ENCODE results near the gene ASCC2. TPM values are rescaled to one million over a fixed set of nuclear protein-coding genes. Genes with fewer than 3 reads are reported as not detected.

ASCC2 gene
- total and polyA plus RNA-seq, 2 experiments from 2014 or later: 23.0 to 49.7 TPM

DNA sequence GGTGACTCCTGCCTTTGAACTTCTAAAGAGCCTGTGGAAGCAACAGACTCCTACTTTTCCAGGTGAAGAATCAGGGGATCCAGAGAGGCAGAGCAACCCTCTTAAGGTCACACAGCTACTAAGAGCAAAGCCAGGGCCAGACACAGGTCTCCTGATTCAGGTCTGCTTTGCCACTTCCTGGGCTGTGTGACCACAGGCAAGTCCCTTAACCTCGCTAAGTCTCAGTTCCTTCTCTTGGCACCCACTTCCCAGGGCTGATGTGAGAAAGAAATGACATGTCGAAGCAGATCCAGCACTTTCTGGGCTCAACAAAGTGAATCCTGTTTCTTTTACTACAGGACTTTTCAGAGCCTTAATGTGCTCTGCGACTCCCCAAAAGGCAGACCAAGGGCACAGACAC, 40.7 kb downstream of the ASCC2 start:
- Histone ChIP-seq H3K4me1 (ENCODE audit: low read depth) (peaks cover 11% of the 10 kb centered on the region), H3K36me3 (peaks cover 8% of the 10 kb centered on the region), H3K9me3 (ENCODE audit: low read depth) (no peaks in the 10 kb centered on the region), H3K27me3 (no peaks in the 10 kb centered on the region), H3K4me3 (no peak overlapping the region), H3K27ac (no peak overlapping the region)
- TF ChIP-seq, protein P1, sequence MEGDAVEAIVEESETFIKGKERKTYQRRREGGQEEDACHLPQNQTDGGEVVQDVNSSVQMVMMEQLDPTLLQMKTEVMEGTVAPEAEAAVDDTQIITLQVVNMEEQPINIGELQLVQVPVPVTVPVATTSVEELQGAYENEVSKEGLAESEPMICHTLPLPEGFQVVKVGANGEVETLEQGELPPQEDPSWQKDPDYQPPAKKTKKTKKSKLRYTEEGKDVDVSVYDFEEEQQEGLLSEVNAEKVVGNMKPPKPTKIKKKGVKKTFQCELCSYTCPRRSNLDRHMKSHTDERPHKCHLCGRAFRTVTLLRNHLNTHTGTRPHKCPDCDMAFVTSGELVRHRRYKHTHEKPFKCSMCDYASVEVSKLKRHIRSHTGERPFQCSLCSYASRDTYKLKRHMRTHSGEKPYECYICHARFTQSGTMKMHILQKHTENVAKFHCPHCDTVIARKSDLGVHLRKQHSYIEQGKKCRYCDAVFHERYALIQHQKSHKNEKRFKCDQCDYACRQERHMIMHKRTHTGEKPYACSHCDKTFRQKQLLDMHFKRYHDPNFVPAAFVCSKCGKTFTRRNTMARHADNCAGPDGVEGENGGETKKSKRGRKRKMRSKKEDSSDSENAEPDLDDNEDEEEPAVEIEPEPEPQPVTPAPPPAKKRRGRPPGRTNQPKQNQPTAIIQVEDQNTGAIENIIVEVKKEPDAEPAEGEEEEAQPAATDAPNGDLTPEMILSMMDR (IDR thresholded peaks at IDR 0.05; ENCODE audit: low read depth, low read length): no peak
- no peak for DNase-seq (ENCODE audit: low read depth in 1 of 2, low spot score in 1 of 2)

DNA sequence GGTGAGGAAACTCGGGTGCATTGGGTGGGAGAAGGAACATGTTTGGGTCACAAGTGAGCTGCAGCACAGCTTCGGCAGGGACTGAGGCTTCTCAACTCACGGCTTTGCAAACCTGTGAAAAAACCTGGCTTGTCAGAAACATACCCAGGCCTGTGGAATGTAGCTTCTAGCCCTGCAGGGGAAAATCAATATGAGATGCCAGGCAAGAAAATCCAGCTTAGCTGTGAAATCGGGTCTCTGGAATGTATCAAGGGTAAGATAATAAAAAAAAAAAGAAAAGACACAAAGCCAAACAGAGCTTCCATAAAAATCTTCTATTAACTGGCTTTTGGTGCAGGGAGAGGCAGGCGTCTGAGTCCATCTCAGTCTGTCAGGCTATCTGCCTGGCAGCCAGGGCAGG, 42.4 kb downstream of the ASCC2 start:
- H3K27ac ChIP-seq: no peak overlapping the region
- no peaks in the 10 kb centered on the region for H3K27me3 ChIP-seq
- peaks cover 4% of the 10 kb centered on the region for H3K36me3 ChIP-seq
- H3K4me1 ChIP-seq (ENCODE audit: low read depth): peaks cover 1% of the 10 kb centered on the region
- H3K9me3 ChIP-seq (ENCODE audit: low read depth): no peaks in the 10 kb centered on the region
- TF ChIP-seq, protein P1 (IDR thresholded peaks at IDR 0.05; ENCODE audit: low read depth, low read length): no peak
- DNase-seq (ENCODE audit: low read depth in 1 of 2, low spot score in 1 of 2): no peak
- H3K4me3 ChIP-seq: no peak overlapping the region

DNA sequence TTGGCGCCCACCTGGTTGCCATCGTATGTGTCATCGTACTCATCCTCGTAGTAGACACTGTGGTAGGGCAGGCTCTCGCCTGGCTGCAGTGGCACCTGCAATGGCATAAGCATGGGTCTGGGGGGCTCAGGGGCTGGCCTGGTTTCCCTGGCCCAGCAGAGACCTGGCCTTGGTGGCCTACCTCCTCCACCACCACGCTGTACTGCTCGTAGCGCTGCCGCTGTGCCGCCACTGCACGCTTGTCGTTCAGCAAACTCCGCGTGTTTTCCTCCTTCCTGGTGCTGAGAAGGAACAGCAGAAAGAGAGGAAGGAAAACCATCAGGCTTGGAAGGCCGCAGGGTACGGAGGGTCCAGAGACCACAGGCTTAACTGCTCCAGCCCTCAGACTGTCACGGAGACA, 44.7 kb downstream of the ASCC2 start:
- peaks cover 7% of the 10 kb centered on the region for H3K36me3 ChIP-seq
- TF ChIP-seq, protein P1 (IDR thresholded peaks at IDR 0.05; ENCODE audit: low read depth, low read length): no peak
- DNase-seq (ENCODE audit: low read depth in 1 of 2, low spot score in 1 of 2): no peak
- H3K27ac ChIP-seq: no peak overlapping the region
- no peaks in the 10 kb centered on the region for H3K9me3 ChIP-seq (ENCODE audit: low read depth)
- H3K4me1 ChIP-seq (ENCODE audit: low read depth): no peaks in the 10 kb centered on the region
- no peaks in the 10 kb centered on the region for H3K27me3 ChIP-seq
- H3K4me3 ChIP-seq: no peak overlapping the region

DNA sequence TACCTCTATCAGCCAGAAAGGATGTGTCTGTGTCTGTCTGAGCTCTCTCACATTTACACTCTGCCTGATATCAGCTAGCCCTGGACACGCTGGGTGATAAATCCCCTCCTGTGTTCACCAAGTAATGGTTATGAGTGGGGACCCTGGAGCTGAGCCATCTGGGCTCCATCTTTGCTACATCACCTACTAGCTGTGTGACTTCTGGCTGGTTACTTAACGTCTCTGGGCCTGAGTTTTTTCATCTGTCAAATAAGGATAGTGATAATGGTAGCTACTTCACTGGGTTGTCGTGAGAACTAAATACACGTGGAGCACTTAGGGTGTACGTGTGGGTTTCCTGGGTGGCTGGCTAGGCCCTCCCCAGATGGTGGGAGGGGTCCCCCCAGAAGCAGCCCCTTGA, 48.0 kb downstream of the ASCC2 start:
- TF ChIP-seq, protein P1 (IDR thresholded peaks at IDR 0.05; ENCODE audit: low read depth, low read length): no peak
- Histone ChIP-seq H3K4me3 (no peak overlapping the region), H3K36me3 (peaks cover 7% of the 10 kb centered on the region), H3K27me3 (no peaks in the 10 kb centered on the region), H3K4me1 (ENCODE audit: low read depth) (no peaks in the 10 kb centered on the region), H3K9me3 (ENCODE audit: low read depth) (no peaks in the 10 kb centered on the region), H3K27ac (no peak overlapping the region)
- DNase-seq (ENCODE audit: low read depth in 1 of 2, low spot score in 1 of 2): no peak

DNA sequence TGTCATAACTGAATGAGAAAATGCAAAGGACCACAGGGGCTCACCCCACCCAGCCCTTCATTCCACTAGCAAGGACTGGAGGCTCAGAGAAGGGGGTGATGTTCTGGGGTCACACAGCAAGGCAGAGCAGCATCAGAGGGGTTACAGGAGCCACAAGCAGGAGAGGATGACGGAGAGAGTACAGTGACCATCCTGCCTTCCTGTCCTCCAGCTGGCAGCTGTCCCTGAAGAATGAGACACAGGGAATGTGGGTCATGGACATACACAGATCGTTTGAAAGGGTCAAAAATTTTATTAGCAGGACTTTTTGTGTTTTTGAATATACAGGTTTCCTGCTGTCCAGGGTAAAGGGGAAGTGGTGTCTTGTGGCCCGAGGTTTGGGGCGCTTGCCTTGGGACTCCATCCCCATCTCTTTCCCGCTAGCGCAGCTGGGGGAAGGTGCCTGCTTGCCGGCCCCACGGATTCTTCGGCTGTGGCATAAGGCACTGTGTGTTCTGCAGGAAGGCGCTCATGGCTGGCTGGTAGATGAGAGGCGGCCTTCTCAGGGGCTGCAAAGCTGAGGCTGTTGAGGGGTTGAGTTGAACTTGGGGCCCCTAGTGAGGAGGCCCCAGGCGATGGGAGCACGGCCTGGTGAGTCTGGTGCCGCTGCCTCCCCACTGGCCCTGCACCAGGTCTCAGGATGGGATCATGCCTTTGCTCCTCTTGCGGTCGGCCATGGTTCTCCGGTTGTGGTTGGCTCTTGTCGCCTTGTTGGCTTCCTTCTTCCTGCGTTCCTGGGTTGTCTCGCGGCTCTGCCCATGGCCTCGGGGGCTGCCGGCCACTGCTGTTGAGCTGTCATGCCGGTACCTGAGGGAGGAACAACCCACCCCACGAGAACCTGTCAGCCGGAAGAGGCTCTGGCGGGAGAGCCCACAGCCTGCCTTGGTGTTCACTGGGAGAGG, 49.5 kb downstream of the ASCC2 start:
- Histone ChIP-seq H3K27me3 (no peaks in the 10 kb centered on the region), H3K4me1 (ENCODE audit: low read depth) (no peaks in the 10 kb centered on the region), H3K36me3 (peaks cover 7% of the 10 kb centered on the region), H3K4me3 (no peak overlapping the region), H3K27ac (no peak overlapping the region), H3K9me3 (ENCODE audit: low read depth) (no peaks in the 10 kb centered on the region)
- TF ChIP-seq, protein P1 (IDR thresholded peaks at IDR 0.05; ENCODE audit: low read depth, low read length): no peak
- no peak for DNase-seq (ENCODE audit: low read depth in 1 of 2, low spot score in 1 of 2)

Measured in cardiac muscle cell (in vitro differentiated cells and primary cell).